Omental fat pad (tissue), 4 donors: ENCODE results near the gene DCAF7. TPM values are rescaled to one million over a fixed set of nuclear protein-coding genes. Genes with fewer than 3 reads are reported as not detected.

Experiments used
- ATAC-seq: fragments of 150-250 bp; one replicate; pipeline ENCODE4 v1.9.1; 2016; ENCODE audit warnings: mild to moderate bottlenecking, moderate library complexity; ENCODE audit not compliant: low FRiP score
- DNase-seq: peaks from one replicate; pipeline ENCODE4 v3.0.0-alpha.2; 2019; ENCODE audit warnings: low spot score
- CTCF ChIP-seq, 3 donors: fragments of 450-650 bp; IDR thresholded peaks; one replicate each; pipeline ENCODE4 v1.5.1; 2016 to 2017; ENCODE audit warnings: antibody characterized with exemption in 3 of 3, mild to moderate bottlenecking in 3 of 3, moderate library complexity in 2 of 3
- total RNA-seq, 4 donors: library from RNA; depleted of rRNA; stranded (reverse); fragments of >200 nt; gene quantifications; one replicate each; pipeline ENCODE4 v1.1.0, GENCODE V29; 2016

The DCAF7 gene
- total RNA-seq, 4 donors from 2014 or later: 18.8 to 29.3 (median 27.3) TPM

- TF ChIP-seq CTCF (IDR thresholded peaks at IDR 0.05): no peak
- no peak for ATAC-seq
These were observed 38.5 kb downstream of the DCAF7 start for GRCh38 chr17:63588797-63589196.

GRCh38 chr17:63589646-63590045 lies 39.4 kb downstream of the DCAF7 start:
- ATAC-seq: no peak
- no peak for TF ChIP-seq CTCF (IDR thresholded peaks at IDR 0.05)
- DNase-seq: no peak

More at GRCh38 chr17:63588797-63589196, 38.5 kb downstream of the DCAF7 start:
- no peak for DNase-seq

GRCh38 chr17:63592797-63593196 lies 42.5 kb downstream of the DCAF7 start:
- ATAC-seq (no peak), DNase-seq (no peak)
- no peak for TF ChIP-seq CTCF (IDR thresholded peaks at IDR 0.05)

GRCh38 chr17:63595132-63595531 lies 44.9 kb downstream of the DCAF7 start:
- no peak for TF ChIP-seq CTCF (IDR thresholded peaks at IDR 0.05)
- no peak for DNase-seq
- ATAC-seq: no peak

- no peak for TF ChIP-seq CTCF (IDR thresholded peaks at IDR 0.05)
- ATAC-seq: no peak
These were observed 46.7 kb downstream of the DCAF7 start for GRCh38 chr17:63596856-63597586.

GRCh38 chr17:63598281-63598680 lies 48.0 kb downstream of the DCAF7 start:
- DNase-seq: no peak
- no peak for TF ChIP-seq CTCF (IDR thresholded peaks at IDR 0.05)
- ATAC-seq: no peak

More at GRCh38 chr17:63596856-63597586, 46.7 kb downstream of the DCAF7 start:
- no peak for DNase-seq
